Inflammatory macrophage treated with lipopolysaccharide for 1 hour (primary cell): ENCODE results near the gene PABPC1L.

Experiments used
- DNase-seq, 2 donors: peaks; one replicate each; pipeline ENCODE4 v3.0.0-alpha.2; 2020 to 2022

PABPC1L gene

DNA sequence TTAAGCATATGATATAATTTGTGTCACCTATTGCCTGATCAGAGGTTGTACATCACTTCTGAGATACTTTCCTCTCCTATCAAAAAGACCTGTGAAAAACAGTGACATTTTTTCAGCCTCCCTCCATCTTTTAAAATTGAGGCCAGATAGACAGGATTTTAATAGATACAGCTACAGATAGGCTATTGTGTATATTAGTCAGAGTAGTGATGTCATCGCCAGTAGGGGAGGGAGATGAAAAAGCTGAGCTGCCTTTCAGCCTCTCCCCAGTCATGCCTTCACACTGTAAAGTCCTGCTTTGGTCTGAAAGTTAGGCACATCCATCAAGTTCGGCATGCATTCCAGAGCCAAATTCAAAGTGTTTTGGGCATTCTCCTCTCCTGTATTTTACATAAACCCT is 7.9 kb upstream of the PABPC1L start:
- DNase-seq: no peak

DNA sequence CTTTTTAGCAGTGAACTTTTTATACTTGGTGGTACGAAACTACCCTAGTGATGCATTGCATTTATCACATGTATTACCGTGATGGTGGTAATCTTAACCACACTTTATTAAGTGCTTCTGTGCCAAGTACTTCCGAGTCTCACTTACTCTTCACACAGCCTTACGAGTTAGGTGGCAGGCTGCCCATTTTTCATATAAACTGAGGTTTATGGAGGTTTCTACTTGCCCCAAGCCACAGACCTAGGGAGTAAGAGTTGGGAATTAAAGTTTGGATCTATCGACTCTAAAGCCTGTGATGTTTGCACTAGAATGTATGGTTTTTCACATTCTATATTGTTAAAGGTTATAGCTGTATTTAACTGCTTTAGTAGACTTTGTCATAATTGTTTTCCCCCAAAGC is 5.5 kb upstream of the PABPC1L start:
- no peak for DNase-seq

DNA sequence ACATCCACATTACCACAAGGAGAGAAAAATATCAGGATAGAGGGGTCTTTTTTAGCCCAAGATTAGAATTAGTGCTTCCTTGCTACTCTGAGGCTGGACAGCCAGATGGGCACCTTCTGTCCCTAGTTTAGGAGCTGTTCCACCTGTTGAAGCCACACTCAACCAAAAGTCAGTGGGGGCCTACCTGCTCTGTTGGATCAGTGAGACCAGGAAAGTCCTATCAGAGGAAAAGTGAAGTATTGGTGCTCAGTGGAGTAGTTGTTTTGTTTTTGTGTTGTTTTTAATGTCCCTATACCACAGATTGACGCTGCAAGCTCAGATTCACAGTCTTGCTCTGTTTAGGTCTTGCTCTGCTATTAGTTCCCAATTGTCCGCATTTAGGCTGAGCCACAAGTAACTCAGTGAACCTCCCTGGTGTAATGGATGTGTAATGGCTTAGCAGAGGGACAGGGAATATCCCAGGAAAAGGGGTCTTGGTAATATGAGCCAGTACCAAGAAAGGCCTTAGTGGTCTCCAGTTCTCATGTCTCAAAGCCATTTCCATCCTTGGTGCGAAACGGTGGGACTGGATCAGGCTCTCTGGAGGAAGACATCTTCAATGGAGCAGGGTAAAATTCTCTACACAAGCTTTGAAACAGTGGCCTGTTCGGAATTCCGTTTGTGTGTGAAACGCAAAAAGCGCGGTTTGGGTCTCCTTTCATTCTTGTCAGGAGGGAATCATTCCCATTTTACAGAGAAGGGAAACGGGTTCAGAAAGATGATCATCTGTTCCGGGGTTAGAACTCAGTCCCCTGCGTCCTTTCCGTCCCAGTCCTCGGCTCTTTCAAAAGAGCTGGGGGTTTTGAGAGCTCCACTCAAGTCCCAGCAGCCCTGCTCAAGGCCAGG is 631 bp upstream of the PABPC1L start:
- DNase-seq: no peak

DNA sequence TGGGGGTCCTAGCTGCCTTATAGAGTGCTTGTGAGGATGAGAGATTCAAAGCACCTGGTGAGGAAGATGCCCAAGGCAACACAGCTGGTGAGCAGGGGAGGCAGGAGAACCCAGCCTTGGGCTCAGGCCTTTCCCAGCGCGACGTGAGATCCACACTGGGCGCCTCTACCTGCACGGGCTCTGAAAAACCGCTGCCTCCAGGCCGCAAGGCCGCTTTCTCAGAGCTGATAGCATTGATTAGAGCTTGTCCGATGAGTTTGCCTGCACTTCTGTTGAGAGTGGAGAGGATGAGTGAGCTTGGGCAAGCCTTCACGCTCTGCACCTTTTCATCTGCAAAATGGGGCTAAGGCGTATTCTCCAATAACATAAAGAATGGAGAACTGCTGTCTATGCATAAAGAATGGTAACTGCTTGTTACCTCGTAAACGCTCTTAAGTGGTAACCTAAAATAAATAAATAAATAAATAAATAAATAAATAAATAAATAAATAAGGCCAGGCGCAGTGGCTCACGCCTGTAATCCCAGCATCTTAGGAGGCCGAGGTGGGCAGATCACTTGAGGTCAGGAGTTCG is 916 bp downstream of the PABPC1L start:
- no peak for DNase-seq

DNA sequence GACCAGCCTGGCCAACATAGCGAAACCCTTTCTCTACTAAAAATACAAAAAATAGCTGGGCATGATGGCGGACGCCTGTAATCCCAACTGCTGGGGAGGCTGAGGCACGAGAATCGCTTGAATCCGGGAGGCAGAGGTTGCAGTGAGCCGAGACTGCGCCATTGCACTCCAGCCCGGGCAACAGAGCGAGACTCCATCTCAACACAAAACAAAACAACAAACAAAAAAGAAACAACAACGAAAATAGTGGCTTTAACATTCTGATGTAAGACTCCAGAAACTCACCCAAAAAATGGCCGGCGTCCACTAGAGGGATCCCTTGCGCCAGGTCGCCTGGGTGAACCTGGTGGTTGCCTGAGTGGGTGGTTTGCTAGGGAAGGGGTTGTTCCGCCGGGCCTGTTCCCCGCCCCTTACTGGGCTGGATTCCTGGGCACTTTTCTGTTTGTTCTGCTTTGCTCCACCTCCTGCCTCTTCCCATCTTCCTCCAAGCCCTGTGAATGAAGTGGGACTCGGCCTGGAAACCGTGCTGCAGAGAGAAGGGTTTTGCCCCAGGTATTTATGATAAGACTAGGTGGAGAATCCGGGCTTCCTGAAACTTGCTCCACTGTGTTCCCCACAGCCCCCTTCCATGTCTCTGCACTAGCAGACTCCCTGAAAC is 1.5 kb downstream of the PABPC1L start:
- peak; percentile 45 to 71 for DNase-seq

DNA sequence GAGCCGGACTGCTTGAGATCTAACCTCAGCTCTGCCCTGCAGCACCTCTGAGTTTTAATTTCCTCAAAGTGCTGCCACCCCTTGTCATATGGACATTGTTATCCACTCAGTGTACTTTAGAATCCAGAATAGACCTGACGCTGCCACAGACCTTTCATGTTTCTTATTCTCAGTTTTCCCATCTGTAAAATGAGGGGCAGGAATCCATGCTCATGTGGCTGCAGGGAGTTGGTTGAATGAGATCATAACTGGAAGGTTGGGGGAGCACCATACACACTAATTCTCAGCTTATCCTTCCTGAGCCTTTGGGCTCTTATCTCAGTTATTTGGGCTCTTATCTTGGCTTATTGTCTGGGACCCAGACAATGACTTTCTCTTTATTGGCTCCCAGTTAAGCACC is 2.3 kb downstream of the PABPC1L start:
- DNase-seq: no peak

DNA sequence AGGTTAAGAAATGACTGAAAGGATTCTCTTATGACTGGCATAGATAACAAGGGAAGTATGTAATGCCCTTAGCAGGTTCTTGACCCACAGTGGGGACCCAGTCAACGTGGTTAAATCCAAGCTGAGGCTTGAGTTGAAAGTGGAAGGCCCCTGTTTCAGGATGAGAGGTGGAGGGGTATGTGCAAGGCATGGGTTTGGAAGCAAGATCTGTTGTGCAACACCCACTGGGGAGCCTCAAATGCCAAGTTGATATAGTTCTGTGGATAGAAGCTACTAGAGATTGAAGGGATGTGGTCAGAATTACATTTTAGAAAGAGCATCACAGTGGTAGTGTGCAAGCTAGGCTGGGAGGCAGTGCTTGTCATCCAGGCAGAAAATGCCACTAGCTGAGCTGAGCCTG is 5.1 kb downstream of the PABPC1L start:
- no peak for DNase-seq

DNA sequence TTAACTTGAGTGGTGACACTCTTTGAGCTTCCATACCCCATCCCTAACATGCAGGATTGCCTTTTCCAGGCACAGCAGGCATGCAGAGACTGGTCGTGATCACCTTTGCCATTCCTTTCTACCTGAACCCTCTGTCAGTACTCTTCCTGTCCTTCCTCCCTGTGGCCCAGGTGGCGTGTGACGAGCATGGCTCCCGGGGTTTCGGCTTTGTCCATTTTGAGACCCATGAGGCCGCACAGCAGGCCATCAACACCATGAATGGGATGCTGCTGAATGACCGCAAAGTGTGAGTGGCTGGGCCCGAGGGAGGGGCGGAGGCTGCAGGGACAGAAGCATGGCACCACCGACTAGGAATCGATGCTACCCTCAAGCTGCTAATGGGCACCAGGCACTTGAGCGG is 6.7 kb downstream of the PABPC1L start:
- no peak for DNase-seq

DNA sequence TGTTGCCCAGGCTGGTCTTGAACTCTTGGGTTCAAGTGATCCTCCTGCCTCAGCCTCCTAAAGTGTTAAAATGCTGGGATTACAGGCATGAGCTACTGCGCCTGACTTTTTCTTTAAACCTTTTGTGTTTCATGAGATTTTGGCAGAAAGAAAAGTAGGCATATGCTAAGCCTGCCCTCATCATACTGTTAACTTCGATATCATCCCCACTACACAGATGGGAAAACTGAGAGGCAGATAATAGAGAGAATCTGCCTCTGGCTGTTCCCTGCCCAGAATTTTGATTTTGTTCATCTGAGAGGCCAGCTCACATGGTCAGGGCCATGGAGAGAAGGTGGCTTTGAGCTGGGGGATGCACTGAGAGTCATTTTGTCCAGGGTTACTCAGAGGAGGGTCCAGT is 7.5 kb downstream of the PABPC1L start:
- no peak for DNase-seq

DNA sequence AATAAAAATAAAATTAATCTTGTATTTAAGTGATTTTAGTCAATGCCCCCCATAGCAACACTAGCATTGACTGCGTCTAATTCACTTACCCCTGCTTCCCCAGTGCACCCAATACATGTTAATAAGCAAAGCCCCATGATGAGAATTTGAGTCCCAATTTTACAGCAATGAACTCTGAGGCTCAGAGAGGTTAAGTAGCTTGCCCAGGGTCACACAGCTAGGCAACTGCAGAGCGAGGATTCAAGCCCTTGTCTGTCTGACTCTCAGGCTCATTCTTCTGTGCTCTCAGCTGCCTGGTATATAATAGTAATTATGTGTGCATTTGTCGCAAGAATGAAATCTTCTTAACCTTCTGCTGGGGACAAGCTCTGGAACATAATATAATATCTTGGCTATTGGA is 8.5 kb downstream of the PABPC1L start:
- DNase-seq: no peak

DNA sequence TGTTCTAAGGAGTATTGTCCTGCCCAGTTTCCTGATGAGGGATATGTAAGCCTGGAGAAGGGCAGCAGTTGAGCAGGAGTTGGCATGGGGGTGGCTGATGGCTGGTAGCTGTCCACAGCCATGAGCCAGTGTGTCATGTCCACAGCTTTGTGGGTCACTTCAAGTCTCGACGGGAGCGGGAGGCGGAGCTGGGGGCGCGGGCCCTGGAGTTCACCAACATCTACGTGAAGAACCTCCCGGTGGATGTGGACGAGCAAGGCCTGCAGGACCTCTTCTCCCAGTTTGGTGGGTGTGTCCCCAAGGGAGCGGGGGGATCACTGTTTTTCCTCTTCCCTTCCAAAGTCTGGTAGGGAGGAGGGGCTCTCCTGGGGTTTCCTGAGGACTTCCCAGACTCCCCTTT is 8.9 kb downstream of the PABPC1L start:
- no peak for DNase-seq

DNA sequence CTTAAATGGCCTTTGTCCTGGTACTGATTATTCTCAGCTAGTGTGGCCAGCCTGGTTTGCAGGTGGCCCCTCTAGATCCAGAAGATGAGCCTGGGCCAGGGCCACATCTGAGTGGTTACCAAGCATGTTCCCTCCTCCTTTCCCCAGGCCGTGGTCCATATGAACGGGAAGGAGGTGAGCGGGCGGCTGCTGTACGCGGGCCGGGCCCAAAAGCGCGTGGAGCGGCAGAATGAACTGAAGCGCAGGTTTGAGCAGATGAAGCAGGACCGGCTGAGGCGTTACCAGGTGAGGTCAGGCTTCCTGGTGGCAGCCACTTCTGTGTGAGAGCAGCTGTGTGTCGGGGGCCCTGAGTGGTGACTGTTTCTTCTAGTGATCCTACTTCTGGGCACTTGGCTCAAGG is 11.6 kb downstream of the PABPC1L start:
- DNase-seq: no peak

DNA sequence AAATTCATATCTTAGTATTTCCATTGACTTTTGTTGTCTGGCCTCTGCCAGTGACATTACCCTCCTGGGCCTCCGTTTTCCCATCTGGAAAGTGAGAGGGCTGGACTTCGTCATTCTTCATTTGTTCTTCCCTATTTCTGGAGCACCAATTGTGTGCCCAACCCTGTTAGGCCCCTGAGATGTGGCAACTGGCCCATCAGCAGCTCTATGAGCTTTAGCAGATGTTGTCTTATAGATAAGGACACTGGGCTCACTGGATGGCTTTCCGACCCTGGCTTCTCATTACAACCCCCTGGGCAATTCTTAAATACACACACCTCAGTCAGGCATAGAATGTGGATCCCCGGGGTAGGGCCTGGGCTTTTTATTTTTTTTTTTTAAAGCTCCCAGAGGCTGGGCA is 14.7 kb downstream of the PABPC1L start:
- no peak for DNase-seq

DNA sequence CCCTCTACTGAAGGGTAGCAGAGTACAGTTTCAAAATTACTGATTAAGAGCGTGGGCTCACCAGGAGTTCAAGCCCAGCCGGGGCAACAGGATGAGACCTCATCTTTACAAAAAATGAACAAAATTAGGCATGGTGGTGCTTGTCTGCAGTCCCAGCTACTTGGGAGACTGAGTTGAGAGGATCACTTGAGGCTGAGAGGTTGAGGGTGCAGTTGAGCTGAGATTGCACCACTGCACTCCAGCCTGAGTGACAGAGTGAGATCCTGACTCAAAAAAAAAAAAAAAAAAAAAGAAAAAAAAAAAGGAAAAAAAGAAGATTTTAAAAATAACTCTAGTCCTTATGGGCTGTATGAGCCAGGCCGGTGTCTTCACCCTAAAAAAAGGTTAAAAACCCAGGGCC is 18.7 kb downstream of the PABPC1L start:
- DNase-seq: no peak

DNA sequence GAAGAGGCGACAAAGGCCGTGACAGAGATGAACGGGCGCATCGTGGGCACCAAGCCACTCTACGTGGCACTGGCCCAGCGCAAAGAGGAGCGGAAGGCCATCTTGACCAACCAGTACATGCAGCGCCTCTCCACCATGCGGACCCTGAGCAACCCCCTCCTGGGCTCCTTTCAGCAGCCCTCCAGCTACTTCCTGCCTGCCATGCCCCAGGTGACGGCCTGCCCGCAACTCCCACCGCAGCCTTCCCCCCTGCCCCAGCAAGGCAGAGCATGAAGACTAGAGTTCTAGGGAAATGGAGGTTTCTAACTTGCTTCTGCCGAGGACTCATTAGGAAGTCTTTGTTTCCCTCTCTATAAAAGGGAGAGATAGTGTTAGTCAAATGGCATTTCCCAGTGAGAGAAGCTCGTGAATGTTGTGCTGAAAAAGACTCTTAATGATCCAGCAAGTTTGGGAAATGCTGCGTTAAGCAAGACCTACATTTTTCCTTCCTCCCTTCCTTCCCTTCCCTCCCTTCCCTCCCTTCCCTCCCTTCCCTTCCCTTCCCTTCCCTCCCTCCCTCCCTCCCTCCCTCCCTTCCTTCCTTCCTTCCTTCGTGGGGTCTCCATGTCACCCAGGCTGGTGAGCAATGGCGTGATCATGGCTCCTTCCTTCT is 20.8 kb downstream of the PABPC1L start:
- no peak for DNase-seq

DNA sequence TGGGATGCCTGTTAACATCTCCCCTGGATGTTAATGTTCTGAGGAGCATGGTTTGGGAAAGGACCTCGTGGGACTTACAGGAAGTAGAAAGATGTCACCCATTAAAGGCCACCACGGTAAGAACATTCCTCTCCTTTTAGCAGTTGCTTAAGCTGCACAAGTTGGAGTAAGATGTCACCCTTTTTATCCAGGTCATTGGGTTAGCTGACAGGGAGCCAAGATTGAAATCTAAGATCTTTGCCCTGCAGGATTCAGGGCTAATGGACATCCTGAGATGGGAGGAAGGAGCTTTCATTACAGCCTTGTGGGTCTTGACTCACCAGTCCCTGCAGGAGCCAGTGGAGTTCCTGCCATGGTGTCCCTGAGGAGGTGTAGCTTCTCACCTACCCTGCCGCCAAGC is 22.1 kb downstream of the PABPC1L start:
- no peak for DNase-seq

DNA sequence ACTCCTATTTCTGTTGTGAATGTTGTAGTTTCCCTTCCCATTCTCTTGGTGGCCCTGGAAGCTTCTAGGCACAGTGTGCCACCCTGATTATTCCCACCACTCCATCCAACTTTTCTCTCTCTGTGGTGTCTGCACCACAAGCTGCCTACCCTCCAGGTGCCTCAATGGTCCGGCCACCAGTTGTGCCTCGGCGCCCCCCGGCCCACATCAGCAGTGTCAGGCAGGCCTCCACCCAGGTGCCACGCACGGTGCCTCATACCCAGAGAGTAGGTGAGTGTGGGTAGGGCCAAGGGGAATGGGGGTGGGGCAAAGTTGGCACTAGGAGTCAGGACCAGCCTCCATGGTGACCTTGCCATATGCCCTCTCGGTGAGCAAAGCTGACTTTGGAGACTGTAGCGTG is 23.1 kb downstream of the PABPC1L start:
- no peak for DNase-seq

DNA sequence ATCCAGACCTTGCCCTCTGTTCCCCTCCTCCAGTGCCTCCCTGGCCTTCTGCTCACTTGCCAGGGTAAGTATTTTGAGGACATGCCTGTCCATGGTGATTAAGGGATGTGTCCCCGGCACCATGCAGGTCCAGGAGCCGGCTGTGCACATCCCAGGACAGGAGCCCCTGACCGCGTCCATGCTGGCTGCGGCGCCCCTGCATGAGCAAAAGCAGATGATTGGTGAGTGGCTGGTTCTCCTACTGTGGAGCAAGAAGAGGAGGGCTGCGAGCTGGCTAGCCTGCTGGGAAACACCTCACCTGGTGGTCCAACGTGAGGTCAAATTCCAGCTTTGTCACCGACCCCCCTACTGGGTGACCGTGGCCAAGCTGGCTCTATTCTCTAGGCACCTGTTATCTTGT is 26.6 kb downstream of the PABPC1L start:
- DNase-seq: no peak

DNA sequence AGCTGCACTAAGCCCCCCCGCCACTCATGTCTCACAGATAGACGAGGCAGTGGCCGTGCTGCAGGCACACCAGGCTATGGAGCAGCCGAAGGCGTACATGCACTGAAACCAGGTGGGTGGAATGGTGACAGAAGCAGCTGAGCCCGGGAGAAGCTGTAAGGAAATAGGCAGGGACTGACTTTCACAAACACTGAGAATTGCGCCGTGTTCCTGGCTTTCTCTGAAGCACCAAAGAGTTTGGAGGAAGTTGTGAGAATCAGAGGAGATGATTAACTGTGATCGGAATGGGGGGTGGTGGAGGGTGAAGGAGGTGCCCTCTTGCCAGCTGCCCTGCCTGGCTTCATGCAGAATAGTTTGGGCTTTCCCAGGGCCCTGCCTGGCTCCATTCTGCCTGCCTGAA is 28.8 kb downstream of the PABPC1L start:
- DNase-seq: no peak

DNA sequence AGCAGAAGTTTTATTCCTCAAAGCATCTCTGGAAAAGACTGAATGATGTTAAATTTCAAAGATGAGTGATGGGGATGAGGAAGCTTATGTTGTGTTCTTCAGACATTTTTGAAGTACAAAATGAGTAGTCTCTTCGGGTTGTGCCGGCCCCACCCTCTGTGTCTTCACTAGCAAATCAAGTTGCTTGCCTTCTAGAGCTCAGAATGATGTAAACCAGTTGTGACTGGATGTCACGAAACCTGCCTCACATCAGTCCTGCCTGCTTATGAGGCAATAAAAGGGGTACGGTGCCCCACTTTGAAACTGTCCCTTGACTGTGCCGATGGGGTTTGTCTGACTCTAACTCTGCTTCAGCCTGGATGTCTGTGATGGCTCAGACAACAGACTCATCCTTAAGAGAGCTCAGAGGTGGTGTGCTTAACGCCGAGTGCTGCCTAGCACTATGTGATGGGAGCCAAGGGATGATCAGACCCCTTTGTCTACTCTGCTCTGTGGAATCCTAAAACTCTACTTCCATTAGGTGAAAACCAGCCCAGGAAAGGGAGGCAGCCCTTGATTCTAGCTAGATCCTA is 31.3 kb downstream of the PABPC1L start:
- no peak for DNase-seq

DNA sequence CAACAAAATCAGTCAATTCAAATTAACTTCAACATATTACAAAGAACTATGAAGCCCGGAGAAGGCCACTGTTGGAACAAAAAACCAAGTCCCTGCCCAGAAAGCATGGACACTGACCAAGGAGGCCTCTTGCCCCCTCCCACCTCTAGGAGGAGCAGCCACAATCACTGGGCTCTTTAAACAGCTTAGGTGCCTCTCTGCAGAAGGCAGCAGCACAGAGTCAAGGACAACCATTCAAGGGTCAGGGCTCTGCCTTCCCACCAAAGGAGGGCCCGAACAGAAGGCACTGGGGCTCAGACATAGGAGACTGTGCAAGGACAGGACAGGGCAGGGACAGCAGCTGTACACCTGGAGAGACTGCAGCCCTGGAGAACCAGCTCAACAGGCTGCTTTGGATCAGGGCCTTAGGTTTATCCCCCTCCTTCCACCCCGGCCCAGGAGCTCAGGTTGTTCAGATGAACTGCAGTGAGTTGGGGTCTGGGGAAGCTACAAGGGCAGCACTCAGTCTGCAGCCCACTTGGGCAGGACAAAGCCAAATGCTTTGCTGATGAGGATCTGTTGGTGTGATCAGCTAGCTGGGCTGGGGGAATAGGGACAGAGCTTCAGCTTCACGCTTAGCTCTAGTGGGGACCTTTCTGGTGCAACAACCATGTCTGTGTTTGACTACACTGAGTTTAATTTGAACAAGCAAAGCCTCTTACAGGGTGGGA is 32.6 kb downstream of the PABPC1L start:
- DNase-seq: no peak

DNA sequence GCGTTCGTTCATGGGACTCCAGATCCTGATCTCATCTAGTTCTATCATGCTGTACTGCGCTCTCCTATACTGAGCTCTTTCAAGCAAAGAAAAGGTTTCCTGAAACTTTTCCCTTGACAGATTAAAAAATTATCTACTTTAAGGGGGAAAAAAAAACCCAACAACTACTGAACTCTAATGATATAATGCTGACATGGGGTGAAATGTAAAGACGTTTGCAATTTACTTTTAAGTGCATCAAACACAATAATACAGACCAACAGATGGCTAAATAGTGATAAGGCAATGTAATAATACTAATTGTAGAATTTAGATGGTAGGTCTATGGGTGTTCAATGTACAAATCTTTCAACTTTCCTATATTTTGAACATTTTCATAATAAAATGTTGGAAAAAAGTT is 34.0 kb downstream of the PABPC1L start:
- DNase-seq: no peak

DNA sequence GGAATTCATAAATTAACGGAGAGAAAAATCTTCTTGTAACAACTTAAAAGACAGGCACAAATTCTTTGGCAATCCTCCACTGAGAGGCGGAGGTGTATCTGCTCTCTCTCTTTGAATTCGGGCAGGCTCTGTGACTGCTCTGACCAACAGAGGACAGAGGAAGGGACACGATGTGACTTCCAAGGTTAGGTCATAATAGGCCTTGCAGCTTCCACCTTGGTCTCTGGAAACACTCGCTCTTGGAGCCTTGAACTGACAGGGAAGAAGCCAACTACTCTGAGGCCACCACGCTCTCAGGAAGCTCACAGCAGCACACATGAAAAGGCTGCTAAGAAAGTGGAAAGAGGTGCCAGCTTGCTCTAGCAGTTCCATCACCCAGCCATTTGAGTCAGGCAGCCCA is 35.4 kb downstream of the PABPC1L start:
- no peak for DNase-seq
